Suprapubic skin (tissue), 4 donors: Measurements from ENCODE around the gene PLEKHG4. TPM values are rescaled to one million over a fixed set of nuclear protein-coding genes. Genes with fewer than 3 reads are reported as not detected.

Experiments used
- DNase-seq, 2 donors: peaks; one replicate each; pipeline ENCODE4 v3.0.0-alpha.2; 2019; ENCODE audit warnings: low spot score in 2 of 2
- H3K27ac ChIP-seq: fragments of 200-600 bp; sonication (generic); one replicate; pipeline ENCODE4 v1.5.1; 2019
- H3K27me3 ChIP-seq: fragments of 200-600 bp; sonication (generic); one replicate; pipeline ENCODE4 v1.5.1; 2019
- H3K36me3 ChIP-seq: fragments of 200-600 bp; sonication (generic); one replicate; pipeline ENCODE4 v1.5.1; 2019
- H3K4me1 ChIP-seq: fragments of 200-600 bp; sonication (generic); one replicate; pipeline ENCODE4 v1.5.1; 2019
- H3K4me3 ChIP-seq: fragments of 200-600 bp; sonication (generic); one replicate; pipeline ENCODE4 v1.5.1; 2019; ENCODE audit warnings: mild to moderate bottlenecking
- H3K9me3 ChIP-seq: fragments of 200-600 bp; sonication (generic); one replicate; pipeline ENCODE4 v1.5.1; 2019
- EP300 ChIP-seq: sonication (generic); formaldehyde crosslinking; IDR thresholded peaks from one replicate; pipeline ENCODE4 v1.6.1; 2017; ENCODE audit warnings: antibody characterized with exemption
- POLR2A ChIP-seq, 2 donors: fragments of 450-650 bp; IDR thresholded peaks; one replicate each; pipeline ENCODE4 v1.6.1; 2017; ENCODE audit warnings: antibody characterized with exemption in 2 of 2, mild to moderate bottlenecking in 2 of 2, moderate library complexity in 2 of 2
- POLR2AphosphoS5 ChIP-seq, 3 donors: sonication (generic); formaldehyde crosslinking; IDR thresholded peaks; one replicate each; pipeline ENCODE4 v1.6.1; 2017; ENCODE audit warnings: antibody characterized with exemption in 3 of 3
- WGBS: methylation state at CpG from one replicate; pipeline ENCODE4 v1.1.5; 2018; 5-methylcytosine and 5-hydroxymethylcytosine counted together
- total RNA-seq, 4 donors: library from RNA; depleted of rRNA; stranded (reverse); fragments of >200 nt; gene quantifications; one replicate each; pipeline ENCODE4 v1.1.0, GENCODE V29; 2016
- TF ChIP-seq, protein P1 (sequence below), 2 donors: fragments of 200-600 bp in 1 of 2; fragments of 450-650 bp in 1 of 2; sonication (generic) in 1 of 2; IDR thresholded peaks; one replicate each; pipeline ENCODE4 v1.5.1; 2016 to 2019; ENCODE audit warnings: antibody characterized with exemption in 2 of 2, mild to moderate bottlenecking in 1 of 2, moderate library complexity in 1 of 2

The PLEKHG4 gene
- total RNA-seq, 4 donors from 2014 or later, result 13.8 to 36.8 (median 26.9) TPM

DNA sequence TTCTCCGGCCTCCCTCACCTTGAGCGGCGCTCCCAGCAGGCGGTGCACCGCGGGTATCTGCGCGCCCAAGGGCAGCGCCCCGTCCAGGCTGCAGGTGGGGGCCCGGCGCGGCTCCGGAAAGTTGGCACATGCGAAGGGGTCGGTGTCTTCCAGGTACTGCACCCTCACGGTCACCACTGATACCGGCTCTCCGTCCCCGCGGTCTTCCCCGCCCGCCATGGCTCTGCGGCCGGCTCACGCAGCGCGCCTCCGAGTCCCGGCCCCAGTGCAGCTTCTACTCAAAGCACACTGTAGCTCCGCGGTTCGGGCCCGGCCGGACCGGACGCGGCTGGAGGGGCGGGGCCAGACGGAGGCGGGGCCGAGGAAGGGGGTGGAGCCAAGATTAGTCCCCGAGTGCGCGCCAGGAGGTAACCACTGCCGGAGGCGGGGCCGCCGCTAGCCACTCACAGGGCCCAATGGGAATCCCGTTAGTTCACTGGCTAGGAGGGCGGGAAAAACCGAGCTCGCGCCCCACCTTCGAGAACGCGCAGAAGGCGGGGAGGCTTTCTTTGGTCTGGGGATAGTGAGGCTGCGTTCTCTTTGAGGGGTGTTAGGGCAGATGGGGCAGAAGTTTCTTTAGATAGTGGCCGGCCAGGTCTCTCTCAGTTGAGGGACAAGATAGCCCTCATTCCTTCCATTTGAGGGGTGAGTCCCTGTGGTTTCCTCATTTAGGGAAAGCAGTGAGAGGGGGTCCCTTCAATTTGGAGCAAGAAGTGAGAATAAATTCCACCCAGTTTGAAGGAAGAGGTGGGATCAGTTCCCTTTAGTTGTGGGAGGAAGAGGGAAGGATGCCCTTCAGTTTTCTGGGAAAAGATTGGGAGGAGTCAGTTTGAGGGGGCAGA lies 31.9 kb upstream of the PLEKHG4 start, which contains the start of gene FHOD1:
FHOD1 (minus strand) TSS at position 290 of the 881 bp plus-strand sequence; CDS start at position 219, 71 bp downstream.
- peaks cover 69% of the 10 kb centered on the region for H3K4me1 ChIP-seq
- 2% methylated on average over 11 of the region's 60 CpGs for WGBS

DNA sequence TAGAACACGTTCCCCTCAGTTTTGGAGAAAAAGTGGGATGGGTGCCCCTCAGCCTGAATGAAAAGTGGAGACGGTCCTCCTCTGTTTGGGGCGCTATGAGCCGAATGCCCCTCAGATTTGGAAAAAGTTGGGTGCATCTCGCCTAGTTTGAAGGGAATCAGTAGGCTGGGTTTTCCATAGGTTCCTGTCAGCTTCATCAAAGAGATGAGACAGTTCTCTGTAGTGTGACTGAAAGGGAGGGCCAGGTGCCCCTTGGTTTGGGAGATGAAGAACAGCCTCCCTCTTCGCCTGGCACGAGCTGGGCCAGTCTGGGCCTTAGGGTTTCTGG lies 31.3 kb upstream of the PLEKHG4 start:
- Histone ChIP-seq H3K4me1 (peaks cover 64% of the 10 kb centered on the region), H3K4me3 (peak overlapping the region; percentile 89), H3K36me3 (no peaks in the 10 kb centered on the region), H3K27me3 (peaks cover 27% of the 10 kb centered on the region), H3K9me3 (no peaks in the 10 kb centered on the region), H3K27ac (no peak overlapping the region)
- TF ChIP-seq EP300 (no peak), POLR2AphosphoS5 (IDR thresholded peaks at IDR 0.05) (no peak), POLR2A (IDR thresholded peaks at IDR 0.05) (no peak)
- TF ChIP-seq, protein P1, sequence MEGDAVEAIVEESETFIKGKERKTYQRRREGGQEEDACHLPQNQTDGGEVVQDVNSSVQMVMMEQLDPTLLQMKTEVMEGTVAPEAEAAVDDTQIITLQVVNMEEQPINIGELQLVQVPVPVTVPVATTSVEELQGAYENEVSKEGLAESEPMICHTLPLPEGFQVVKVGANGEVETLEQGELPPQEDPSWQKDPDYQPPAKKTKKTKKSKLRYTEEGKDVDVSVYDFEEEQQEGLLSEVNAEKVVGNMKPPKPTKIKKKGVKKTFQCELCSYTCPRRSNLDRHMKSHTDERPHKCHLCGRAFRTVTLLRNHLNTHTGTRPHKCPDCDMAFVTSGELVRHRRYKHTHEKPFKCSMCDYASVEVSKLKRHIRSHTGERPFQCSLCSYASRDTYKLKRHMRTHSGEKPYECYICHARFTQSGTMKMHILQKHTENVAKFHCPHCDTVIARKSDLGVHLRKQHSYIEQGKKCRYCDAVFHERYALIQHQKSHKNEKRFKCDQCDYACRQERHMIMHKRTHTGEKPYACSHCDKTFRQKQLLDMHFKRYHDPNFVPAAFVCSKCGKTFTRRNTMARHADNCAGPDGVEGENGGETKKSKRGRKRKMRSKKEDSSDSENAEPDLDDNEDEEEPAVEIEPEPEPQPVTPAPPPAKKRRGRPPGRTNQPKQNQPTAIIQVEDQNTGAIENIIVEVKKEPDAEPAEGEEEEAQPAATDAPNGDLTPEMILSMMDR (IDR thresholded peaks at IDR 0.05), result no peak
- WGBS, result 5% methylated on average over 7 of the region's 7 CpGs
- DNase-seq, result no peak

More for the DNA sequence above, 31.9 kb upstream of the PLEKHG4 start, which contains the start of gene FHOD1:
- Histone ChIP-seq H3K27me3 (peaks cover 27% of the 10 kb centered on the region), H3K9me3 (no peaks in the 10 kb centered on the region), H3K4me3 (peak within 1 kb of the TSS; percentile 89), H3K36me3 (no peaks in the 10 kb centered on the region), H3K27ac (peak within 1 kb of the TSS; percentile 85)
- peak; percentile 98 to 99 for DNase-seq
- TF ChIP-seq EP300 (no peak), POLR2AphosphoS5 (IDR thresholded peaks at IDR 0.05) (peak in 2 of 3 donors; percentile 50 to 52), POLR2A (IDR thresholded peaks at IDR 0.05) (peak in 1 of 2 donors; percentile 51)
- TF ChIP-seq, protein P1 (IDR thresholded peaks at IDR 0.05), result no peak

DNA sequence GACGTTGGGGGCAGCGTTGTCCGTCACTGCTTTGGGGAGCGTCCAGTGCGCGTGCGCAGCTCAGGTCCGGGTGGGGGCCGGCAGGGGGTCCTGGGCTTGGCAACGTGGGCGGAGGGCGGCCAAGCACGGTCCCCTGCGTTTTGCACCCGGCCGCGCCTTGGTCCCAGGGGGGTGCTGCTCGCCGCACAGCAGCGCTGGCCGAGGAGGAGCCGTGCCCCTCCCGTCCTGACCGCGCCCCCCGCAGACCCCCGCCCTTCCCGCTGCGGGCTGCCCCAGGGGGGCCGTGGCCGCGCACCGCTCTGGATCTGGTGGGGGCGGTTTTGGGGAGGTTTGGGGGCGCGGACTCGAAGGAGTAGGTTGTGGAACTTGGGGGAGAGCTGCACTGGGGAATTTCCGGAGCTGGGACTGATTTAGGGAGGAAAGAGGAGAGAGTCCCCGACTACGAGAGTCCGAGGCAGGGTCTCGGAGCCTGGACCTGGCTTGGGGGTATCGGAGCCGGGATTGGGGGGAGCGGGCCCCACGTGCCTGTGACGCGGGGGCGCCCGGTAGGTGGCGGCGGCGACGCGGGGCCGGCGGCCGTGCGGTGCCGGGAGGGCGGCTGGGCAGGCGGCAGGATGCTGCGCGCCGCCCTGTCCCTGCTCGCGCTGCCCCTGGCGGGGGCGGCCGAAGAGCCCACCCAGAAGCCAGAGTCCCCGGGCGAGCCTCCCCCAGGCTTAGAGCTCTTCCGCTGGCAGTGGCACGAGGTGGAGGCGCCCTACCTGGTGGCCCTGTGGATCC lies 30.7 kb upstream of the PLEKHG4 start, which contains the start of gene SLC9A5:
SLC9A5 (plus strand) TSS at position 579 of the 777 bp plus-strand sequence; CDS start at position 615, 36 bp downstream.
- TF ChIP-seq, protein P1 (IDR thresholded peaks at IDR 0.05), result no peak
- TF ChIP-seq EP300, result no peak
- no peak for TF ChIP-seq POLR2AphosphoS5 (IDR thresholded peaks at IDR 0.05)
- no peak for TF ChIP-seq POLR2A (IDR thresholded peaks at IDR 0.05)
- no peak within 1 kb of the TSS for H3K27ac ChIP-seq
- no peak for DNase-seq
- H3K27me3 ChIP-seq, result peaks cover 27% of the 10 kb centered on the region
- H3K4me1 ChIP-seq, result peaks cover 59% of the 10 kb centered on the region
- no peaks in the 10 kb centered on the region for H3K9me3 ChIP-seq
- peak within 1 kb of the TSS; percentile 89 for H3K4me3 ChIP-seq
- no peaks in the 10 kb centered on the region for H3K36me3 ChIP-seq
- under 1% methylated on average over 30 of the region's 75 CpGs for WGBS

DNA sequence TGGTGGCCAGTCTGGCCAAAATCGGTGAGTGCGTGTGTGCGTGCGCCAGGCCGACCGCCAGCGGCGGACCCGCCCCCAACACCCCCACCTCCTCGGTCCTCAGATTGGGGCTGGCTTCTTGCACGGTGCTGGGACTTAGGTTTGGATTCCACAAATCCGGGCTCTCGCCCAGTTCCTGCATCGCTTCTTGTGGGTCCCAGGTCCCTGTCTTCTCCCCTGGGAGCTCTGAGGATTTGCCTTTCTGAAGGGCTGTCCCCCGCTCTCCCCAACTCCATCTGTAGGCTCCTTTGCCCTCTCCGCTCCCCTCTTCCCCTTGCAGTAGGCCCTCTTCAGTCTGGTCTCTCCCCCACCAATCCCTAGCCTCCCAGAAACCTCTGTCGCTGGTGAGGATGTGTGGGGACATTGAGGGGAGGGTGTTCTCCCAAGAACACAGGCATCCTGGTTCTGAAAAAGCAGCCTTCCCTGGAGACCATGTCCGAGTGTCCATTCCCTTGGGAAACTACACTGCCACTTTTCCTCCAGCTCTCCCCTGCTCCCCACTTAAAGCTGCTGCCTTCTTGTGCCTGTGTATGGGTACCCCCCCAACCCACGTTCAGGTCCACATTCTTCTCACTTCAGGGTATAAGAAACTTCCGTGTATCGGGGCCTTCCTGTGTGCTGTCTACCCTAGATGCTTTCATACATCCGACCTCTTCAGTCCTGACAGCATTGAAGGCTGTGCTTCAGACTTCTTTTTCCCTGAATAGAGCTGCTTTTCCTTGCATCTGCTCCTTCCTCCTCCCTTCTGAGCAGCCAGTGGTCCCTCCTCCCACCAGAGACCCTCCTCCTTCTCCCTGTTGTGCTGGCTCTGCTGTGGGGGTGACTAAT lies 29.9 kb upstream of the PLEKHG4 start:
- H3K4me3 ChIP-seq, result peak overlapping the region; percentile 89
- H3K36me3 ChIP-seq, result no peaks in the 10 kb centered on the region
- H3K9me3 ChIP-seq, result no peaks in the 10 kb centered on the region
- TF ChIP-seq EP300 (no peak), POLR2AphosphoS5 (IDR thresholded peaks at IDR 0.05) (no peak), POLR2A (IDR thresholded peaks at IDR 0.05) (no peak)
- TF ChIP-seq, protein P1 (IDR thresholded peaks at IDR 0.05), result no peak
- peaks cover 27% of the 10 kb centered on the region for H3K27me3 ChIP-seq
- WGBS, result 49% methylated on average over 7 of the region's 22 CpGs
- no peak for DNase-seq
- H3K27ac ChIP-seq, result no peak overlapping the region
- H3K4me1 ChIP-seq, result peaks cover 51% of the 10 kb centered on the region
